ENCODE results near the gene SKAP1.

SKAP1 gene

GRCh38 chr17:48283907-48284306 is 146.1 kb downstream of the SKAP1 start:
- no peak overlapping the region for H4K91ac ChIP-seq (ENCODE audit: low read depth, low read length, poor library complexity)
- no peak overlapping the region for H3K9ac ChIP-seq (ENCODE audit: low read depth, low read length, poor library complexity)
- no peak overlapping the region for H3K4me3 ChIP-seq (ENCODE audit: low read length in 2 of 2)
- no peak overlapping the region for H3K14ac ChIP-seq (ENCODE audit: low read length)
- no peaks in the 10 kb centered on the region for H3K36me3 ChIP-seq (replicated peaks in 1 of 2; ENCODE audit: control insufficient read depth in 2 of 2, insufficient read depth in 2 of 2, low read length in 2 of 2)
- H3K18ac ChIP-seq (ENCODE audit: low read length) = no peak overlapping the region
- H3K27me3 ChIP-seq (ENCODE audit: control insufficient read depth in 3 of 3, insufficient read depth in 3 of 3, low read depth in 1 of 3, low read length in 3 of 3) = peaks cover 0 to 25% (median 0%) of the 10 kb centered on the region in 3 experiments
- H2BK15ac ChIP-seq (ENCODE audit: low read length) = no peak overlapping the region
- no peak overlapping the region for H3K27ac ChIP-seq (replicated peaks; ENCODE audit: low read length)
- no CpG with 5 or more reads among the region's 1 CpG for WGBS, 2 donors (ENCODE audit: extremely low coverage in 2 of 2, insufficient read length in 2 of 2, insufficient replicate concordance in 1 of 2)
- no peak overlapping the region for H2BK12ac ChIP-seq (ENCODE audit: low read length)
- no peaks in the 10 kb centered on the region for H3K4me1 ChIP-seq (ENCODE audit: control insufficient read depth in 2 of 2, insufficient read depth in 1 of 2, low read depth in 1 of 2, low read length in 2 of 2)
- H2BK120ac ChIP-seq (ENCODE audit: low read depth, low read length) = no peak overlapping the region
- no peaks in the 10 kb centered on the region for H3K9me3 ChIP-seq (replicated peaks in 1 of 2; ENCODE audit: control insufficient read depth in 2 of 2, insufficient read depth in 1 of 2, low read depth in 1 of 2, low read length in 2 of 2)
- no peak for DNase-seq (ENCODE audit: low spot score)
- no peak overlapping the region for H2AK5ac ChIP-seq (ENCODE audit: low read depth, low read length)
- H2BK5ac ChIP-seq (ENCODE audit: low read length) = no peak overlapping the region
- H3K4me2 ChIP-seq (ENCODE audit: insufficient read depth, low read length, poor library complexity, severe bottlenecking) = no peak overlapping the region
- H2AFZ ChIP-seq (ENCODE audit: low read length) = no peak overlapping the region
- H3K79me1 ChIP-seq (ENCODE audit: low read depth, low read length) = no peaks in the 10 kb centered on the region
- H3K4ac ChIP-seq (ENCODE audit: low read length) = no peak overlapping the region
- no peak overlapping the region for H3K23ac ChIP-seq (ENCODE audit: low read depth, low read length, poor library complexity)
- H4K8ac ChIP-seq (ENCODE audit: low read depth, low read length) = no peak overlapping the region

GRCh38 chr17:48283411-48283810 is 146.6 kb downstream of the SKAP1 start:
- no peak overlapping the region for H2BK15ac ChIP-seq (ENCODE audit: low read length)
- H4K8ac ChIP-seq (ENCODE audit: low read depth, low read length) = no peak overlapping the region
- H3K79me1 ChIP-seq (ENCODE audit: low read depth, low read length) = no peaks in the 10 kb centered on the region
- DNase-seq (ENCODE audit: low spot score) = no peak
- no peak overlapping the region for H2AFZ ChIP-seq (ENCODE audit: low read length)
- no peak overlapping the region for H2BK12ac ChIP-seq (ENCODE audit: low read length)
- H3K27me3 ChIP-seq (ENCODE audit: control insufficient read depth in 3 of 3, insufficient read depth in 3 of 3, low read depth in 1 of 3, low read length in 3 of 3) = peaks cover 0 to 30% (median 0%) of the 10 kb centered on the region in 3 experiments
- H2AK5ac ChIP-seq (ENCODE audit: low read depth, low read length) = no peak overlapping the region
- no peak overlapping the region for H3K27ac ChIP-seq (replicated peaks; ENCODE audit: low read length)
- H3K14ac ChIP-seq (ENCODE audit: low read length) = no peak overlapping the region
- no CpG with 5 or more reads among the region's 2 CpGs for WGBS, 2 donors (ENCODE audit: extremely low coverage in 2 of 2, insufficient read length in 2 of 2, insufficient replicate concordance in 1 of 2)
- no peak overlapping the region for H2BK120ac ChIP-seq (ENCODE audit: low read depth, low read length)
- no peak overlapping the region for H3K9ac ChIP-seq (ENCODE audit: low read depth, low read length, poor library complexity)
- no peak overlapping the region for H2BK5ac ChIP-seq (ENCODE audit: low read length)
- no peaks in the 10 kb centered on the region for H3K9me3 ChIP-seq (replicated peaks in 1 of 2; ENCODE audit: control insufficient read depth in 2 of 2, insufficient read depth in 1 of 2, low read depth in 1 of 2, low read length in 2 of 2)
- no peaks in the 10 kb centered on the region for H3K36me3 ChIP-seq (replicated peaks in 1 of 2; ENCODE audit: control insufficient read depth in 2 of 2, insufficient read depth in 2 of 2, low read length in 2 of 2)
- H3K4me2 ChIP-seq (ENCODE audit: insufficient read depth, low read length, poor library complexity, severe bottlenecking) = no peak overlapping the region
- H3K4me1 ChIP-seq (ENCODE audit: control insufficient read depth in 2 of 2, insufficient read depth in 1 of 2, low read depth in 1 of 2, low read length in 2 of 2) = no peaks in the 10 kb centered on the region
- H4K91ac ChIP-seq (ENCODE audit: low read depth, low read length, poor library complexity) = no peak overlapping the region
- H3K4ac ChIP-seq (ENCODE audit: low read length) = no peak overlapping the region
- H3K18ac ChIP-seq (ENCODE audit: low read length) = no peak overlapping the region
- H3K4me3 ChIP-seq (ENCODE audit: low read length in 2 of 2) = no peak overlapping the region
- H3K23ac ChIP-seq (ENCODE audit: low read depth, low read length, poor library complexity) = no peak overlapping the region

GRCh38 chr17:48282303-48282702 is 147.7 kb downstream of the SKAP1 start:
- no peak overlapping the region for H2BK15ac ChIP-seq (ENCODE audit: low read length)
- H3K14ac ChIP-seq (ENCODE audit: low read length) = no peak overlapping the region
- H2BK5ac ChIP-seq (ENCODE audit: low read length) = no peak overlapping the region
- H3K23ac ChIP-seq (ENCODE audit: low read depth, low read length, poor library complexity) = no peak overlapping the region
- no peaks in the 10 kb centered on the region for H3K79me1 ChIP-seq (ENCODE audit: low read depth, low read length)
- H3K27ac ChIP-seq (replicated peaks; ENCODE audit: low read length) = no peak overlapping the region
- no peak overlapping the region for H3K4me2 ChIP-seq (ENCODE audit: insufficient read depth, low read length, poor library complexity, severe bottlenecking)
- no peak for DNase-seq (ENCODE audit: low spot score)
- H3K4ac ChIP-seq (ENCODE audit: low read length) = no peak overlapping the region
- H2BK120ac ChIP-seq (ENCODE audit: low read depth, low read length) = no peak overlapping the region
- H3K4me3 ChIP-seq (ENCODE audit: low read length in 2 of 2) = no peak overlapping the region
- H3K36me3 ChIP-seq (replicated peaks in 1 of 2; ENCODE audit: control insufficient read depth in 2 of 2, insufficient read depth in 2 of 2, low read length in 2 of 2) = no peaks in the 10 kb centered on the region
- H4K8ac ChIP-seq (ENCODE audit: low read depth, low read length) = no peak overlapping the region
- no peak overlapping the region for H2AFZ ChIP-seq (ENCODE audit: low read length)
- H2AK5ac ChIP-seq (ENCODE audit: low read depth, low read length) = no peak overlapping the region
- H3K9ac ChIP-seq (ENCODE audit: low read depth, low read length, poor library complexity) = no peak overlapping the region
- no peak overlapping the region for H4K91ac ChIP-seq (ENCODE audit: low read depth, low read length, poor library complexity)
- H3K27me3 ChIP-seq (ENCODE audit: control insufficient read depth in 3 of 3, insufficient read depth in 3 of 3, low read depth in 1 of 3, low read length in 3 of 3) = peaks cover 0 to 38% (median 0%) of the 10 kb centered on the region in 3 experiments
- H2BK12ac ChIP-seq (ENCODE audit: low read length) = no peak overlapping the region
- H3K9me3 ChIP-seq (replicated peaks in 1 of 2; ENCODE audit: control insufficient read depth in 2 of 2, insufficient read depth in 1 of 2, low read depth in 1 of 2, low read length in 2 of 2) = no peaks in the 10 kb centered on the region
- H3K18ac ChIP-seq (ENCODE audit: low read length) = no peak overlapping the region
- no peaks in the 10 kb centered on the region for H3K4me1 ChIP-seq (ENCODE audit: control insufficient read depth in 2 of 2, insufficient read depth in 1 of 2, low read depth in 1 of 2, low read length in 2 of 2)
- no CpG with 5 or more reads among the region's 2 CpGs for WGBS, 2 donors (ENCODE audit: extremely low coverage in 2 of 2, insufficient read length in 2 of 2, insufficient replicate concordance in 1 of 2)

- Histone ChIP-seq H2BK120ac (ENCODE audit: low read depth, low read length) (no peak overlapping the region), H3K4me2 (ENCODE audit: insufficient read depth, low read length, poor library complexity, severe bottlenecking) (no peak overlapping the region), H4K91ac (ENCODE audit: low read depth, low read length, poor library complexity) (no peak overlapping the region), H3K4ac (ENCODE audit: low read length) (no peak overlapping the region), H3K9ac (ENCODE audit: low read depth, low read length, poor library complexity) (no peak overlapping the region), H2AK5ac (ENCODE audit: low read depth, low read length) (no peak overlapping the region), H3K27me3 (ENCODE audit: control insufficient read depth in 3 of 3, insufficient read depth in 3 of 3, low read depth in 1 of 3, low read length in 3 of 3) (peaks cover 0 to 35% (median 0%) of the 10 kb centered on the region in 3 experiments), H3K4me3 (ENCODE audit: low read length in 2 of 2) (no peak overlapping the region), H2BK5ac (ENCODE audit: low read length) (no peak overlapping the region), H3K9me3 (replicated peaks in 1 of 2; ENCODE audit: control insufficient read depth in 2 of 2, insufficient read depth in 1 of 2, low read depth in 1 of 2, low read length in 2 of 2) (no peaks in the 10 kb centered on the region), H2AFZ (ENCODE audit: low read length) (no peak overlapping the region), H4K8ac (ENCODE audit: low read depth, low read length) (no peak overlapping the region), H3K23ac (ENCODE audit: low read depth, low read length, poor library complexity) (no peak overlapping the region), H2BK12ac (ENCODE audit: low read length) (no peak overlapping the region), H3K14ac (ENCODE audit: low read length) (no peak overlapping the region), H3K79me1 (ENCODE audit: low read depth, low read length) (no peaks in the 10 kb centered on the region), H3K36me3 (replicated peaks in 1 of 2; ENCODE audit: control insufficient read depth in 2 of 2, insufficient read depth in 2 of 2, low read length in 2 of 2) (no peaks in the 10 kb centered on the region), H3K4me1 (ENCODE audit: control insufficient read depth in 2 of 2, insufficient read depth in 1 of 2, low read depth in 1 of 2, low read length in 2 of 2) (no peaks in the 10 kb centered on the region), H3K18ac (ENCODE audit: low read length) (no peak overlapping the region), H2BK15ac (ENCODE audit: low read length) (no peak overlapping the region), H3K27ac (replicated peaks; ENCODE audit: low read length) (no peak overlapping the region)
- DNase-seq (ENCODE audit: low spot score) = no peak
- no CpG with 5 or more reads among the region's 5 CpGs for whole genome bisulfite sequencing, 2 donors (ENCODE audit: extremely low coverage in 2 of 2, insufficient read length in 2 of 2, insufficient replicate concordance in 1 of 2)
These were observed 151.1 kb downstream of the SKAP1 start for GRCh38 chr17:48278760-48279491.
